NCI-H1436 (cell line): Measurements from ENCODE around the gene NOL4L.

Experiments used
- DNase-seq: peaks from one replicate; lab custom pipeline; 2025; lab: John Stamatoyannopoulos, UW

The NOL4L gene, protein sequence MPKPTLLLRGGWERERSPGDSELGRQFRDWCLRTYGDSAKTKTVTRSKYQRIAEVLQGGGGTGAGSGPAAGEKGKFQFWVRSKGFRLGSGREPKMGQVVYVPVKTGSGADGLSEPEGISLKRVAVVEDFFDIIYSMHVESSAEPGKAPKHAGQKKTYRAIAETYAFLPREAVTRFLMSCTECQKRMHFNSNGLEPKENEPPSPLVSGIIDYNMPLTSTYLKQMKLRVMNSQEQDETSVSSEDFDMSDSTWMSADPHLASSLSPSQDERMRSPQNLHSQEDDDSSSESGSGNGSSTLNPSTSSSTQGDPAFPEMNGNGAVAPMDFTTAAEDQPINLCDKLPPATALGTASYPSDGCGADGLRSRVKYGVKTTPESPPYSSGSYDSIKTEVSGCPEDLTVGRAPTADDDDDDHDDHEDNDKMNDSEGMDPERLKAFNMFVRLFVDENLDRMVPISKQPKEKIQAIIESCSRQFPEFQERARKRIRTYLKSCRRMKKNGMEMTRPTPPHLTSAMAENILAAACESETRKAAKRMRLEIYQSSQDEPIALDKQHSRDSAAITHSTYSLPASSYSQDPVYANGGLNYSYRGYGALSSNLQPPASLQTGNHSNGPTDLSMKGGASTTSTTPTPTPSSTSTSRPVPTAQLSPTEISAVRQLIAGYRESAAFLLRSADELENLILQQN

DNA sequence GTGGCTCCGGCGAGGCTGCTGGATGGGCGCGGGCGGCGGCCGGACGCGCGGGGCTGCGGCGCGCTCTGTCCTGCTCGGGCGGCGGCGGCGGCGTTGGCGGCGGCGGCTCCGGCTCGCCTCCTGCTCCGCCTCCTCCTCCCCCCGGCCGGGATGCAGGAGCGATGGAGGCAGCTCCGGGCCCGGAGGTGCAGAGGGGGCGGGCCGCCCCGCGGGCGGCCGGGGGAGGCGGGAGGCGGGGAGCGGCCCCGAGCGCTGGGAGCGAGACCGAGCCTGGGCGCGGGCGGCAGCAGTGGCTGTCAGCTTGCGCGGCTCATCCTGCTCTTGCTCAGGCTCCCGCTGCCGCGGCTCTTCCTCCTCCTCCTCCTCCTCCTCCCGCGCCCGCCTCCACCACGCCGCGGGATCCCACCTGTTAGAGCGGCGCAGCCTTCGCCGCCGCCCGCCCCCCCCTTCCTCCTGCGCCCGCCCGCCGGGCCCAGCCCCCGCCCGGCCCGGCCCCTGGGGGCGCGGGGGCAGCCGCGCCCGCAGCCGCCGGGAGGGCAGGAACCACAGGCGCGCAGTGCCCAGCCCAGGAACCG, at the start of gene NOL4L:
TSS of gene NOL4L (minus strand) at position 323 of the 575 bp plus-strand sequence. CDS start 443 bp downstream, outside the sequence.
- DNase-seq = peak; percentile 36

DNA sequence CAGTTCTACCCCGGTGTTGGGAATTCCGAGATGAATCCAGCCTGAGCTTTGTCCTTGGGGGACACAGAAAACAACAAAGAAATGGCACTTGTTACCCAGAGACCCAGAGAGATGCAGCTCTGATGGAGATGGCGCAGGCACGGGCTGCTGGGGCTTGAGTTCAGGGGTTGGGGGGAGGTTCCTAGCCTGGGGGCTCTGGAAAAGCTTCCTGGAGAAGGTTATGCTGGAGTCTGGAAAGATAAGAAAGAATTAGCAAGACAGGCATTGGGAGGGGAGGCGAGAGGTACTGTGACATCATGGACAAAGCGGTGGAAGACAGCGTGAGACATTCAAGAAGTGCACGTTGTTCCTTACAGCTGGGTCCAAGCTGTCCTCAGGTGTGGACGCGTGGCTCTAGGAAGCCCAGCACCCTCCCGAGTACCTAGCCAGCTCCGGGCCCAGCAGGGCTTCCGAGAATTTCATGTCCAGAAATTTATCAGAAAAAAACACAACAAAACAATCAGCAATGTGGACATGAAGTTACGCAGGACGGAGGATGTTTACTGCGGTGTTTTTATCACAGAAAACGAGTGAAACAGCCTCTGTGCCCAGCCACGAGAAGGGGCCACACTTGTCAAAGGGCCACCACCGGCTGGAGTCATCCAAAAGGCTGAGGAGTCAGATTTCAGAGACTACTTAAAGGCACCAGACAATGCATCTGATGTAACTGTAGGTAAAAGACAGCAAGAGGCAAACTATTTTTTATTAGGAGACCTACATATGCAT, 49.1 kb upstream of the NOL4L start:
- DNase-seq = no peak

DNA sequence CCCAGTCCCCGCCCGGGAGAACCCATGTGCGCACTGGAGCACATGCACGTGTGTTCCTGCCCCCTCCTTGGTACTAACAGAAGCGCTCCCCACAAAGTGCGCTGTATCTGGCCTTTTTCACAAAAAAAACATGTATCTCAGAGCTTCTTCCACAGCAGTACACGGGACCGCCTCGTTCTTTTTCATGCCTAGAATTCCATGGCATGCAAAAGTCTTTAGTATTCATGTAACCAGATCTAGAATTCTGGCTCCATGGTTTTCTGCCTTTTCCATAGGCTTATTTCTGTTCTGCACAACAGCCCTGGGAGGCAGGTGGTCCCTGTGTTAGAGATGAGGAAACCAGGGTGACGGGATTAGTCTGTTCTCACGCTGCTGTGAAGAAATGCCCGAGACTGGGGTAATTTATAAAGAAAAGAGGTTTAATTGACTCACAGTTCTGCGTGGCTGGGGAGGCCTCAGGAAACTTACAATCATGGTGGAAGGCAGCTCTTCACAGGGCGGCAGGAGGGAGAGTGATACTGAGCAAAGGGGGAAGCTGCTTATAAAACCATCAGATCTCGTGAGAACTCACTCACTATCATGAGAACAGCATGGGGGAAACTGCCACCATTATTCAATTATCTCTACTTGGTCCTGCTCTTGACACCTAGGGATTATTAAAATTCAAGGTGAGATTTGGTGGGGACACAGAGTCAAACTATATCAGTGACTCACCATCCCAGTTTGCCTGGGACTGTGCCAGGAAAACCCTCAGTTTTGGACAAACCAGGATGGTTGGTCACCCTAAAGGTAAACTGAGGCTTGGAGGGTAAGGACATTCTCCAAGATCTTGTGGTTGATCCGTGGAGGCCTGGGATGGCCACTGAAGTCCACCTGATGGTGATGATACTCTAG, 47.6 kb upstream of the NOL4L start:
- no peak for DNase-seq

DNA sequence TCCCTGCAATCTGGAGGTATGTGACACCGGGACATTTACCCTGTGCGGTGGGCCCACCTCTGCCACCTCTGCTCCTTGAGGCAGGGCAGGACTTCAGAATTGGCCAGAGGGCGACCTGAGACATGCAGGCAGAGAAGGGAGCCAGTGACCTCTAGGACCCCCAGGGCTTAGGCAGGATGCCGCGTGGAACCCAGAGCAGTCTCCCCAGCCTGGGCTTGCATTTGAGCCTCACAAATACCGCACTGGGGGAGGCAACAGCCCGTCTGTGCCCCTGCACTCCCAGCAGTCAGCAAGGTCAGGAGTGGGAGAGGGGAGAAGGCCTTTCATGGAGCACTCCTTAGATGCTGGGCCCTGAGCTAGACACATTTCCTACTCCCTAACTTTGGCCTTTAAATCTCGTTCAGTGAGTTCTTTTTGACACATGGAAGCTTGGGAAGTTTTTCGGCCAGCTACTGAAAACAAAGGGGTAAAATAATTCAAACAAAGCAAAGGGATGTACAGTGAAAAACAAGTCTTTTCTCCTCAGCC, 46.9 kb upstream of the NOL4L start:
- no peak for DNase-seq

DNA sequence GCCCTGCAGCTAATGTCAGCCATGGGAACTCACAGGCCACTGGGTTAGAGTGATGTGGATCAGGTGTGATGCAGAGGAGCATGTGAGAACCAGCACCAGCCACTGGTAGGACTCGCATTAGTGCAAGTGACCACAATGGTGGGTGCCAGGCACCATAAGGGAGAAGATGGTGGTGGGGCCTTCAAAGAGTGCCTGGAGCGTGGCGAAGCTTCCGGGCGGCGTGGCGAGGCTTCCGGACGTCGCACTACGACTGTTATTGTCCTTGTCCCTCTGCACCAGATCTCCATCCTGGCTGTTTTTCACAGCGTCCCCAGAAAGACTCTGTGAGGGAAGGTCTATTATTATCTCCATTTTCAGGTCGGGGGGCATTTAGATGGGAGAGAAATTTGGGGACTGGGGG, 44.7 kb upstream of the NOL4L start:
- no peak for DNase-seq

DNA sequence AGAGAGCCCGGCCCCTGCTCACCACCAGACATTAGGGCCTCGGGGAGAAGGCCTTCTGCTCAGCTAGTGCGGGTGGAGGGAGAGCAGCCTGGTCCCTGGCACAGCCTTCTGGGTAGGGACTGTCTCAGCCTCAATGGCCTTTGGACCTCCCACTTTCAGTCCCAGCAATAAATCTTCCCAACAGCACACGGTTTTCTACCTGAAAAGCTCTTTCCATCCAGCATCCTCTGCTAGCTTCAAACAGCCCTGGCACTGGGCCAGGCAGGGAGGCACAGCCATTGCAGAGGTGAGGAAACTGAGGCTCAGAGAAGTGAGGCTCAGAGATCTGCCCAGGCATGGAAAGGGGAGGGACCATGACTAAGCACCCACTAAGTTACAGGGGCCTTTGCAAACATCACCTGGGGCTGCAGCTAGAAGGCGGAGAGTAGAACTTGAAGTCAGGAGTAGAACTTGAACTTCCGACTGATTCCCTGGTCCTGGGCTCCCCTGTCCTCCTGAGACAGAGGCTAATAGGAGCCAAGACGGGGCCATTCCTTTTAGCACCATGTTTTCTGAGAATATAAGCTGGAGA, 43.9 kb upstream of the NOL4L start:
- no peak for DNase-seq

DNA sequence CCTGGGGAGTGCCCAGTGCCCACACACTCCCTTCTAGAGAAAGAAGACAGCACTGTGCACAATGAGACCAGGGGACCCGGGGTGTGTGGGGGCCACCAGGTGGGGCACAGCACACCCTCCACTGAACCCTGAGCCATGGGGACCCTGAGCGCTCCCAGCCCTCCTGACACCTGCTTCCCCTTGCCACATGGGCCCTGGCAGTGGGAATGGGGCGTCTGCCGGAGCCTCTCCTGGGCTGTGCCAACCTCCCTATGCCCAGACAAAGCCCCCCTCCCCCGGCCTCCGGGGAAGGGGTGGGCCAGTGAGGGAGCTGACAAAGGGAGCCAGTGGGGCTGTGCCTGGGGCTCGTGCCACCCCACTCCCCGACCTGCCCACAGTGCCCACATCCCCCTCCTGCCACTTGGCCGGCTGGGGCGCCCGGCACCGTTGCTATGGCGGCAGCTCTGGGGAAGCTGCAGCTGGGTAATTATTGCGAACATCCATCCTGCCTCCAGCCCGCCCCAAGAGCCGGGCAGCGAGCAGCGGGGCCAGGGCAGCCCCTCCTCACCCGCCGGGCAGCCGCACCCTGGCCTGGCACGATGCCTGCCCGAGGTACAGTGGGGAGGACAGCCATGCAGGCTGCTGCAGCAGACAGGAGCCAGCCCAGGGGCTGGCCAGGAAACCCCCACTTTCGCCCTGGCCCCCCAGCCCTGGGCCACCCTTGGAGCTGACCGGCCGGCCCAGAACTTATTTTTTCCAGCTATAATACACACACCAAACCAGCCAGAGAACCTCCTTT, 41.9 kb upstream of the NOL4L start:
- DNase-seq = peak; percentile 79

DNA sequence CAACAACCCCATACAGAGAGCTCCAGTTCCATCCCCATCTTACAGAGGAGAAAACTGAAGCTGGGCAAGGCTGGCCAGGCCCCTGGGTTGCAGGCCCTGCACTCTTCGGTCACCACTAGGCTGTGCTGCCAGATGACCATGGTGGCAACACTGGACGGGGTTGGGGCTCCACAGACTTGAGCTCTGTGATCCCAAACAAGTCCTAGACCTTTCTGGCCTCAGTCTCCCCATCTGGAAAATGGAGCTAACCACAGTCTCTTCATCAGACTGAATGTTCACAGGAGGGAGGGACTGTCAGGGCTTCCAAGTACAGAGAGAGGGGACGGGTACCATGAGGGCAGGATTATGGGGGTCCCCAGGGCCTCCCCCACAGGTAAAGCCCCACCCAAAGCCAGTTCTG, 41.3 kb upstream of the NOL4L start:
- DNase-seq = no peak

DNA sequence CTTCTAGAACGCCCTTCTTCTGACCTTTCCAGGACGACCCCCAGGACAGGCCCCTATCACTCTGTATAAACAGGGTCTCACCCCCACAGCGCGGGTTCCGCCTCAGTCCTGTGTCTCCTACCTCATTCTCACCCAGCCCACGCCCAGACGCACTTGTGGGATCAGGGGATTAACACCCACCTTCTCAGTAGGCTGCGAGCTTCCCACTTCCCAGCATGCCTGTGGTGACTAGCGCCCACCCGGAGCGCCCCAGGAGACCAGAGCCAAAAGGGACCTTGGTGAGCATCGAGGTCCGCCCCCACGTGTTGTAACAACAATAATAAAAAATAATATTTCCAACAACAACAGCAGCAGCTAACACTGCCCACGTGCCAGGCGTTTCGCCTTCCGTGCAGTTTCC, 40.9 kb upstream of the NOL4L start:
- no peak for DNase-seq

DNA sequence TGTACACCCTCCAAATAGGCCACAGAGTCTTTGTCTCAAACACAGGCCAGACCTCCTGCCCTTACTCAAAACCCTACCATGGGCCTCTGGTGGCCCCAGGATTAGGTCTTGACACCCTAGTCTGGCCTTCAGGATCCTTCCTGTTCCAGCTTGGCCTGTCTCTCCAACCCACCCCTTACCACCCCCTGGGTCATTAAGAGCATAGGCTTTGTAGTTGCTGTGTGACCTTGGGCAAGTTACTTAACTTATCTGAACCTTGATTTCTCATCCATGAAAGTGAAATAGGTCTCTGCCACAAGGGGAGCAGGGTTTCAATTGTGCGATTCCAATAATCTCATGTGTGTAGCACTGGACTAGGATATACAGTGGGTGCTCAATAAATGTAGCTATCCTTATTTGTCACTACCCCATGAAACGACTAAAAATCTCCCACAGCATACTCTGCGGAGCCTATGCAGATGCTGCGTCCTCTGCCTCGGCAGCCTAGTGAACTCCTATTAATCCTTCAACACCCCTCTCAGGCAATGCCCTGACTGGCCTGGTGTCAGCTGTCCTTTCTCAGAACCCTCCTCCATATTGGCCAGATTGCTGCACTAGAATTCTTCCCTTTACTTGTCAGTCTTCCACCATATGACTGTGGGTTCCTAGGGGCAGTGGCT, 39.7 kb upstream of the NOL4L start:
- no peak for DNase-seq

DNA sequence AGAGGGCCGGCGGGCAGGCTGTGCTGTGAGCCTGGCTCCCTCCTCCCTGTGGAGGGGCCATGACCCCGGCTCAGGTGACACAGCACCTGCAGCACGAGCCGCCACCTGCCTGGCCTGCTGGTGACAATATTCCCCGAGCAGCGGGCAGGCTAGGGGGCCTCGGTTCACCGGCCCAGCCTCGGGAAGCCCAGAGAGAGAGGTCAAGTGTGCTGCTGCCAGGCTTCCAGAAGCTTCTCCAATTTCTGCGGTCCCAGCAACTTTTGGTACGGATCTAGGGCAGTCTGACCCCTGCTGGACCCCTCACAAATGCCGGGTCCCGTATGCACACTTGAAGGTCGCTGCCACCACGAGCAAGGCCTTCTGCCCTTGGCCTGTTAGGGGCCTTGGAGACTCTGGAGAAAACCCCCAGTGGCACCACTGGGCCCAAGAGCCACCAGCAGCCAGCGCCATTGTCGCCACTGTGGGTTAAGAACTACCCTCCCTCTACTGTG, 38.6 kb upstream of the NOL4L start:
- no peak for DNase-seq

DNA sequence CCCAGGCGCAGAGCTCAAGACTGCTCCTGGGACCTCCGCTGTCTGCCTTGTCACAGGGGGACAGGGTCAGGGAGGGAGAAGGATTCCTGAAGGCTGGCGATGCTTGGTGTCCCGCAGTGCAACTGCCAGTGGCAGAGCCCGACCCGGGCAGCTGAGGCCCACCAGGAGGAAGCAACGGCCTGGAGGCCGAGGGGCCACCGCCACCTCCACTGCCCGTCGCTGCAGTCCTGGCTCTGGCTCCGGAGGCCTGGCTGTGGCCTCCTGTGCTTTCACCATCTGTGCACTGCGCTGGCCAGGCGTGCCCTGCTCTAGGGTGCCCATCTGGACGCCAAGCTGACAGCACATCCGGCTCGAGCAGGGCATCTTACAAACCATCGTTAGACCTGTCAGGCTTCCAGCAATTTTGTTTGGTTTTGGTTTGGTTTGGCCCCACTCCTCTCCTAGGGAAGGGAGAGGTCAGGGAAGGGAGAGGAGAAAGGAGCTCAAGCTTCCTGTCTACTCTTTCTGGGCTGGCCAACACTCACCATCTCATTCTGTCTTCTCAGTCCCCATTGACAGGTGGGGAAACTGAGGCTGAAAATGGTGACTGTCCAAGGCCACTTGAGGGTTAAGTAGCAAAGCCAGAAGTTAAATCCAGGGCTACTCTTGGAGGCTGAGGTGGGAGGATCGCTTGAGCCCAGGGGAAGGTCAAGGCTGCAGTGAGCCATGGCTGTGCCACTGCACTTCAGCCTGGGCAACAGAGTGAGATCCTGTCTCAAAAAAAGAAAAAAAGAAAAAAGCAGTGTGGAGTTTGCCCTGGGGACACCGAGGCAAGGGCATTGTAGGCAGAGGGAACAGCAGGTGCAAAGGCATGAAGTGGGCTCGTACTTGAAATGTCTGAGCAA, 37.7 kb upstream of the NOL4L start:
- DNase-seq = no peak

DNA sequence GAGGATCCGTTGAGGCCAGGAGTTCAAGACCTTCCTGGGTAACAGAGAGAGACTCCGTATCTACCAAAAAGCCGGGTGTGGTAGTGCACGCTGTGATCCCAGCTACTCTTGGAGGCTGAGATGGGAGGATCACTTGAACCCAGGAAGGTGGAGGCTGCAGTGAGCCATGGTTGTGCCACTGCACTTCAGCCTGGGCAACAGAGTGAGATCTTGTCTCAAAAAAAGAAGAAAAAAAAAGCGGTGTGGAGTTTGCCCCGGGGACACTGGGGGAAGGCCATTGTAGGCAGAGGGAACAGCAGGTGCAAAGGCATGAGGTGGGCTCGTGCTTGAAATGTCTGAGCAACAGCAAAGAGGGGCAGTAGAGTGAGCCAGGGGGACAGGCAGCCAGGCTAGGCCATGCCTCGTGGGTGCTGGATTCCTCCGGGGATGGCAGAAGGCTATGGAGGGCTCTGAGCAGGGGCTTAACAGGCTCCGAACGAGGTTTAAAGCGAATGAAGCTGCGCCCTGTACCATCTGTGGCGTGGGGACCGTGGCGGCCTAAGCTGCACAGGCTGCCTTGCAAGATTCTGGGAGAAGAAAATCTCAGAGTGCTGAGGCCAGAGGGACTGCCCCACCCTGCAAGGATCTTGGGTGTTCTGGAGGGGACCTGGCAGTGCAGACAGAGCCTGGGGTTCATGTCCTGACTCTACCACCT, 36.9 kb upstream of the NOL4L start:
- DNase-seq = no peak

DNA sequence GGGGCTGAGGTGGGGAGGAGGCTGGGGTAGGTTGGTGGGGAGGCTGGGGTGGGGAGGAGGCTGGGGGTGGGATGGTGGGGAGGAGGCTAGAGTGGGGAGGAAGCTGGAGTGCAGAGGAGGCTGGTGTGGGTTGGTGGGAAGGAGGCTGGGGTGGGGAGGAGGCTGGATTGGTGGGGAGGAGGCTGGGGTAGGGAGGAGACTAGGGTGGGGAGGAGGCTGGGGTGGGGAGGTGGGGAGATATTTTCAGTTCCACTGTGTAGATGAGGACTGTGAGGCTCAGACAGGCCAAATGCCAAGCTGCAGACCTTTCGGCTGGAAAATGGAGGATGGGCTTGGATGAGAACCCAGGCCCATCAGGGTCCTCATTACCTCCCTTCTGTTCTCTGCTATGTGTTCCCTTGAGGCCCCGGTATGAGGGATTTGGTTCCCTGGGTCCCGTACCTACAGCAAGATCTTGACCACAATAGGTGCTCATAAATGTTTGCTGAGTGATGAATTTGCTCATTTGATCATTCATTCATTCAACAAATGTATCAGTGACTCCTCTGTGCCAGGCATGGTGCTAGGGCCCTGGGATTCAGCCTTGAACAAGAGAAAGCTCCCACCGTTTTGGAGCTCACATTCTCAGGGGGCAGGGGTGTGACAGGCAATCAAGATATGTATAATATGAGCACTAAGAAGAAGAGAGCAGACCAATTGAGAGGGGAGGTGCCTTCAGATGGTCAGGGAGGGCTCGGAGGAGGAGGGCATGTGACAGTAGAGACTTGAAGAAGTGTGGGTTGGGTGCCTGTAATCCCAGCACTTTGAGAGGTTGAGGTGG, 36.1 kb upstream of the NOL4L start:
- peak; percentile 83 for DNase-seq

DNA sequence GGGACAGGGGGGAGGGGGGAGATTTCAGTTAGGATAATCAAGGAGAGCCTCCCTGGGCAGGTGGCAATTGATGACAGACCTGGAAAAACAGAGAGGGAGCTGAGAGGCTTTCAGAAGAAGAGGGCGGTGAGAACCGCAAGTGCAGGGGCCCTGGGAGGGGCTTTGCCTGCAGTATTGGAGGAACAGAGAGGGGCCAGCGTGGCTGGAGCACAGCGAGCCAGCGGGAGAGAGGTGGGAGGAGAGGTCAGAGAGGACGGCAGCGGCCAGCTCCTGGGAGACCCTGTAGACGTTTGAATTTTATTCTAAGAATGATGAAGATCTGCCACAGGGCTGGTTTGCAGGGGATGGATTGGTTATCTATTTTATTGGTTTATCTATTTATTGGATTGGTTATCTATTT, 34.5 kb upstream of the NOL4L start:
- no peak for DNase-seq

DNA sequence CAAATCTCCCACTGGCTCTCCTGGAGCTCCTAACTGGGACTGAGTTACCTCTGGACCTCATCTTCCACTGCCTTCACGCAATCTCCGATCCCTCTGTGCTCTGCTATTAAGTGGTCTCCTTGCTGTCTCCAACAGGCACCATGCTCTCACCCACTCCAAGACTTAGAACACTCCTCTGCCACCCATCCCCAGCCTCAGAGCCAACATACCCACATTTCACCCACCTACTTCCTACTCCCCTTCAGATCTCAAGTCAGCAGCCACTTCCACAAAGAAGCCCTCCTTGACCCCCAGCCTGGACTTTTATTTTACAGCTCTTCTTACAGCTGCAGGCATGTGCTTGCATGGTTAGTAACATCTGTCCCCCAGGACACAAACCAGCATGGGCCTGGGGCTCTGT, 29.6 kb upstream of the NOL4L start:
- no peak for DNase-seq

DNA sequence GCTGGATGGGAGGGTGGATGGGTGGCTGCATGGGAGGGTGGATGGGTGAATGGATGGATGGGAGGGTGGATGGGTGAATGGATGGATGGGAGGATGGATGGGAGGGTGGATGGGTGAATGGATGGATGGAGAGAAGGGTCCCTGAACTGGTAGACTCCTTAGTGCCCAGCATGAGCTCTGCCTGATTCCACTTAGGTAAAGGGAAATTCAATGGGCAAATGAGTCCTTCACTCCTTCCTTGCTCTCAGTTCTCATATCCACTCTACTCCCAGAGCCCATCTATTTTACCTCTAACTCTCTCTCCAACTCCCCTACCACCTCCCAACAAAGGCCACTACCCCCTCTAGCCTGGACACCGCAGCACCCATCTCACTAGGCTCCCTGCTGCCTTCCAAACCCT, 29.2 kb upstream of the NOL4L start:
- no peak for DNase-seq
